T-helper 9 cell (primary cell): Measurements from ENCODE around the gene WDSUB1.

ENCODE experiments used
- DNase-seq: peaks from one replicate; pipeline ENCODE4 v3.0.0-alpha.2; 2020

The WDSUB1 gene

GRCh38 chr2:159219394-159219998 lies 67.0 kb downstream of the WDSUB1 start:
- no peak for DNase-seq

GRCh38 chr2:159218389-159218788 lies 68.1 kb downstream of the WDSUB1 start:
- no peak for DNase-seq

DNA sequence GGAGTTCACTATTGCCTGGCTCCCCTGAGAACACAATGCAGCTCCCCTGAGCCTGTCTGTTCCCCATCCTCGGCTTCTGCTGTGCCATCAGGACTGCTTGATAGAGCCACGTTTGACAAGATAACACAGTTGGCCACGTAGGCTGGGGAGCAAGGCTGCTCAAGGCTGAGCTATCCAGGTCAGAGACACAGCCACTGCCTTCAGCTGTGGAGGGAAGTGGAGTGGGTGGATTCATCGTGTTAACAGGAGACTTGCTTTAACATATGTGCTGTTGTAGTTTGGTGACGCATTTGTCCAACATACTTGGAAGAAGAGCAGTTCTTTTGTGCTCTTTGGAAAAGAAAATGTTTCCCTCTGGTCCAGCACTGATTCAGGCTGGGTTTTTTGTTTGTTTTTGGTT lies 68.8 kb downstream of the WDSUB1 start:
- no peak for DNase-seq

GRCh38 chr2:159215116-159215515 lies 71.4 kb downstream of the WDSUB1 start:
- no peak for DNase-seq

GRCh38 chr2:159214325-159214865 lies 72.1 kb downstream of the WDSUB1 start:
- DNase-seq = no peak

DNA sequence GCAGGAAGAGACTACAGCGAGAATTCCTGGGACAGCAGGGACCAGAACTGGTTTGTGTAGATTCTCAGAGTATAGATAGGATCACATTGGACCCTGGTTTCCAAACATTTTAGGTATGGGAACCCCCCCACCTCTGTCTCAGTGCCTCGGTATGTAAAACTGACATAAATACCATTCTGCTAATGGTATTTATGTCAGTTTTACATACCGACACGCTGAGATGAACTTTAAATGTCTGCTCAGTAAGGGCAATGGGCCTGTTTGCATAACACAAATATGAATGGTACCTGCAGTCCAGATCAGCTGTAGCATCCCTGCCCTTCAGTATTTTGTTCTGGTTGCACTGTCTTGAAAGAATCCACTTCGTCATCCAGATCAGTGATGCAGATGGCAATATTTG lies 73.2 kb downstream of the WDSUB1 start:
- no peak for DNase-seq

DNA sequence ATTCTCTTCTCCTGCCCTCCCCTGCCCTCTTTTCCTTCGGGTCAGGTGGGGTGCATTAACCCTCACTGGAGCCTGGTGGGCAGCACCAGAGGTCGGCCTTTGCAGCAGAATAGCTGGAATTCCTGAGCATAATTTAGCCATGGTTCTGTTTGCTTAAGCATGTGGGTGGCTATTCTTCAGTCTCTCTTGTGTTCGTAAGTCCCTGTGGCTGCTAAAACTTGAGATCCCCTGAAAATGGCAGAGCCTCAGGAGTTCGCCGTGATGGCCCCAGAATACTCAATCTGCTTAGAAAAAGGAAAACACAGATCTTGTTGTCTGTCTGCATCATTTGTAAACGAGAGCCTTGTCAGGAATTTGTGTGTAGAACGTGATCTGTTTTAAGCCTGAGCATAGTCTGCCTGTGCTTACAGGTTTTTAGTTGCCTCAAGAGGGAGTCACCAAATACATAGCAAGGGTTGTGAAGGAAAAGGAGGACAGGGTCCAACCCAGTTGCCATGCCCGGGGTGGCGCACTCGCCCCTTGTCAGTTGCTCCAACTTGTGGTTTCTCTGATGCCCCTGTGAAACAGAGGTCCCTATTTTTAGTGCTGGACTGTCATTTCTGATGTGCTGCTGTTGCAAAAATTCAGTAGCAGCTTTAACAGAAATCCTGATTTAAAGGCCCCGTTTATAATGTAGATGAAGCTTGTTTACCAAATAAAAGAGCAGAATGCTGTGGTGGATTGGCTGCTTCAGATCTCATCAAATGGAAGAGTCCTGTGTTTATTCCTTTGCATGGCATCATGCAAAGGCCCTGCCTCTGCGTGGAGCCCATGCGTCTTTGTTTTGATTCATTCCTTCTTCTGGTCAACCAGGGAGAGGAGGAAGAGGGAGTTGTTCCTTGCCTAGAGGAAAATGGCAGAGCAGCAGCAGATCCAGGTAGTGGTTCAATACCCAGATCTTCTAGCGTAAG lies 74.8 kb downstream of the WDSUB1 start:
- no peak for DNase-seq

DNA sequence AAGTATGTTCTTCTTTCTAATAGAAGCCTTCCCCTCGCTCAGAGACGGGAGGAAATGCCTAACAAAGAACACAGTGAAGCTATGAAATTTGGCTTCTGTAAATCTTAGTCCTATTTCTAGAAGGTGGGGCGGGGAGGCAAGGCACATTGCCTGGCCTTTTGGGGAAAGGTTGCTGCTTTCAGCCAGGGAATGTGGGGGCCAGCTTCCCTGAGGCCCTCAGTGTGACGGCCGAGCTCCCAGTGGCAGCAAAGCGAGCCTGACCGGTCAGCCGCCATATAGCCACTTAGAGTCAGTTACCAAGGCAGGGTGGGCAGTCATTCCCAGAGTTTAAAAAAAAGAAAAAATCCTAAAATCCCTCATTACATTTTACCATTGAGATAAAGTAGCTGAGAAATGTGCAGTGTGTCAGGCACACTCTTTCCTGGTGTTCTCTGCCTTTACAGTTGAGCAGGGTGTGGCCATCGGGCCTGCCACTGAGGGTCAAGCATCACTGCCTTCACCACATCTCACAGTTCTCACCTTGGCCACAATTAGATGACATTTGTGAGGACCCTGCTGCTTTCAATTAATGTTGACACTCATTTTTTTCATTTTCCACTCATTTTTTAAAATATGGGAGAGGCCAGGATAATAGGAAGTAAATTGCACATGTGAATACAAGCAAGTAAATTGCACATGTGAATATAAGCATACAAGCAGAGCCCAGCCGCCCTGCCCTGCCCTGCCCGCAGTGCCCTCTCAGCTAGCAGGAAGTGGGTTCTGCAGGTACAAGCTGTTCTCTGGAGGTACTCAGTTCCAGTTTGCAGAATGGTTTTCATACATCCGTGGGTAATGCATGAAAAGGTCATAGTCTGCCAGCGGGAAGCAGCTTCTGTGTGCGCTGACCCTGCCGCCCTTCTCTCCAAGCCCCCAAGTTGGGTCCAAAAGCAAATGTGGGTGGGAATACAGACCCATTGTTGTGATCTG lies 76.9 kb downstream of the WDSUB1 start:
- DNase-seq = peak; percentile 22

GRCh38 chr2:159208438-159208837 lies 78.1 kb downstream of the WDSUB1 start:
- no peak for DNase-seq

DNA sequence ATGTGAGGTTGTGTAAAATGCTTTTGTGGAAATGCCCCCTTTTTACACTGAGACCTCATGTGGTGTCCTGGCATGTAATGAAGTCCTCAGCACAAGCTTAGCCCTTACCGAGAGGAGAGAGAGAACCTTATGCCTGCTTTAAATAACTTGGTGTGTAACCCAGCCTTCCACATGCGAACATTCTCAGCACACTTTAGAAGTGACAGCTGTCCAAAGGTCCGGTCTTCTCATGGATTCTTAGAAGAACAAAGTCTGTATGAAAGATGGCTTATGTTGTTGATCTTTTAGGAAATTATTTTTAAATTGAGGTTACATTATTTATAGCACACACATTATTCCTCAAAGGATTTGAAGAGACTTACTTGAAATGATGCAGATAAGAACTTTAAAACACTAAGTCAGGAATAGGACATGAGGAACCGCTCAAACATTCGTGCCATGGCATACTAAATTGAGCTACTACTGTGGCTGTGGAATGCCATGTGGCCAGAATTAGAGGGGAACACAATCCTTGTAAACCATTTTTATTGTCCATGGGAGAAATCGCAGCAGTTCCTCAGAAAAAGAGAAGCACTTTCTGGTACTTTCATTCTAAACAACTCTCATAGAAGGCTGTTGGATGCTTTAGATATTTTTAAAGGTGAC lies 79.6 kb downstream of the WDSUB1 start:
- no peak for DNase-seq

DNA sequence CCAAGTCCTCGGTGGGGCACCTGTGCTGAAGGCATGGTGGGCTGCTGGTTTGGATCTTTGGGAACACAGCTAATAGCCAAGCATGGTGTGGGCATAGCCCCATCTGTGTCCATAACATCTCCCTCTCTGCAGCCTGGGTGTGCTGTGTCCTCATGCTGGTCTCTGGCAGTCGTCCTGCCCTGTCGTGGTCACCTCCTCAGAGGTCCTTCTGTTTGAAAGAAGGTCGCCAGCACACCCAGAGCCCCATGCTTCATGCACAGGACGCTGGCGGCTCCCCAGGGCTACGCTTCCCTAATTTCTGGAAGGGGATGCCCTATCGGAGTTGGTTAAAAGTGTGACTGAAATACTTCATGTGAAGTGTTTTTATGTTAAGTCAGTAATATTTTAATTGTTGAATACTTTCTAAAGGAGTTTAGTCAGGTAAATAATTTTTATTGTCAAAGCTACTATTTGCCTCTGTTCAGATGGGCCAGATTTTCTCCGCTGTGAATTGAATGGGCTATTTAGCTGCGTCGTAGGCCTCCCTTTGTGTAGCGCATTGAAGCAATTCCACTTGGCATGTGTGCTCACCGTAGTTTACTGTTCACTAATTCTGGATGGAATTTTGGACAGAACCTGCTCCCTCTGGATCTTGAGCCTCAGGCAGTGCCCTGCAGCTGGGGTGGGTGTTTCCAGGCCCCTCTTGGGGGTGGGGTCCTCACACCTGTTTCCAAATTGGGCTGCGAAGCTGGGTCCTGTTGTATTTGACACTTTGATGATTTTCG lies 81.9 kb downstream of the WDSUB1 start:
- no peak for DNase-seq

GRCh38 chr2:159202568-159203071 lies 83.9 kb downstream of the WDSUB1 start:
- no peak for DNase-seq

GRCh38 chr2:159201360-159202063 lies 85.0 kb downstream of the WDSUB1 start:
- peak; percentile 8 for DNase-seq

- DNase-seq = no peak
Measured at GRCh38 chr2:159200498-159200897, 86.0 kb downstream of the WDSUB1 start.

GRCh38 chr2:159199761-159200465 lies 86.6 kb downstream of the WDSUB1 start:
- no peak for DNase-seq

GRCh38 chr2:159199236-159199635 lies 87.3 kb downstream of the WDSUB1 start:
- DNase-seq = no peak

DNA sequence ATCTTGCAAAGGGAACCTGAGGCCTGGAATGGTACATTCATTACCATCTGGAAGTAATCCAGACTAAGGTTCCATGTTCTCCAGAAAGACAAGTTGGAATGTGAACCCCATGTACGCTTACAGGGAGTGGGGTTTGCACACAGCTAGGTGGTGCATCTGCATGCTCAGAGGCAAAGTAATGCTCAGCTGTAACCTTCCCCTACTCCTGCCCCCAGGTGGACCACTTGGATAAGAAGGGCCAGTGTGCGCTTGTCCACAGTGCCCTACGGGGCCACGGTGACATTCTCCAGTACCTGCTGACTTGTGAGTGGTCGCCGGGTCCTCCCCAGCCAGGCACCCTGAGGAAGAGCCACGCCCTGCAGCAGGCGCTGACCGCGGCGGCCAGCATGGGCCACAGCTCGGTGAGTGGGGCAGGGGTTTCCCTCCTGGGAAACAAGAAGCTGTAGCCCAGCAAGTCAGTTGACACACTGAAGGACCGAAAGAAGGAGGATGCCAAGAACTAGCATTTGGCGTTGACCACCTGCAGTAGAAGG lies 90.0 kb downstream of the WDSUB1 start:
- DNase-seq = no peak

GRCh38 chr2:159195697-159196096 lies 90.8 kb downstream of the WDSUB1 start:
- no peak for DNase-seq

DNA sequence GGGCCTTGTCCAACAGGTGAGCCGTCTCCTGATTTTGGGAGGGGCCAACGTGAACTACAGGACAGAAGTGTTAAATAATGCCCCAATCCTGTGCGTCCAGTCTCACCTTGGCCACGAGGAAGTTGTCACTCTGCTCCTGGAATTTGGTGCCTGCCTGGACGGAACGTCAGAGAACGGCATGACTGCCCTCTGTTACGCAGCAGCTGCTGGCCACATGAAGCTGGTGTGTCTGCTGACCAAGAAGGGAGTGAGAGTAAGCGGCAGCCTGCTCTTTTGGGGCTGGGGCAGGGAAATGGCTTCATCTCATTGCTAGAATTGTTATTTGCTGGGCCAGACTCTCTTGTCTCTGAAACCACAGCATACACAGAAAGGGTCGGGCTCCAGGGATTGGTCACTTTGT lies 92.3 kb downstream of the WDSUB1 start:
- DNase-seq = no peak

DNA sequence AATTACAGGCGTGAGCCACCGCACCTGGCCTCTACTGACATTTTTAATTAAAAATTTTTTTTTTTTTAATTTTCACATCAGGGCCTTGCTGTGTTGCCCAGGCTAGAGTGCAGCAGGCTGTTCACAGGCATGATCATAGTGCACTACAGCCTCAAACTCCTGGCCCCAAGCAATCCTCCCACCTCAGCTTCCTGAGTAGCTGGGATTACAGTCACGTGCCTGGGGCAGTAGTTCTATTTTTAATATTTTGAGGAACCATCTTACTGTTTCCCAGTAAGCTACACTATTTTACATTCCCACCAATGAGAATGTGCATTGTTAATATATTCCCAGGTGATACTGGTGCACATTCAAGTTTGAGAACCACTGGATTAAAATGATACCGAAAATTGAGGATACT lies 92.7 kb downstream of the WDSUB1 start:
- DNase-seq = no peak
